GM18505 (cell line): ENCODE measurements around the gene MPC1.
"Not testable (repeated sequence)": the region's sequence is repeated elsewhere in the genome, so short reads cannot be mapped to it uniquely, and the experiment has no call there.

ENCODE experiments used
- ATAC-seq: cut with Tn5 transposase; IDR thresholded peaks from one replicate; pipeline ENCODE4 v1.9.1; 2021; ENCODE audit not compliant: unreplicated experiment
- POLR2A ChIP-seq: IDR thresholded peaks from 4 replicates; pipeline ENCODE4 v1.6.1; 2011; ENCODE audit warnings: borderline replicate concordance; ENCODE audit not compliant: insufficient read depth, insufficient read length; ENCODE audit errors: extremely low read depth

The MPC1 gene

GRCh38 chr6:166381381-166381732, 1.4 kb downstream of the MPC1 start:
- no peak for ATAC-seq
- no peak for TF ChIP-seq POLR2A

- no peak for TF ChIP-seq POLR2A
- ATAC-seq: no peak
Measured at GRCh38 chr6:166379800-166380199, 2.9 kb downstream of the MPC1 start.

GRCh38 chr6:166379103-166379586, 3.6 kb downstream of the MPC1 start:
- ATAC-seq: no peak
- no peak for TF ChIP-seq POLR2A

GRCh38 chr6:166377721-166378120, 5.0 kb downstream of the MPC1 start:
- TF ChIP-seq POLR2A: no peak
- no peak for ATAC-seq

- no peak for TF ChIP-seq POLR2A
- ATAC-seq: no peak
Measured at GRCh38 chr6:166375013-166375412, 7.7 kb downstream of the MPC1 start.

- TF ChIP-seq POLR2A: no peak
- no peak for ATAC-seq
Measured at GRCh38 chr6:166370489-166370888, 12.3 kb downstream of the MPC1 start.

GRCh38 chr6:166369782-166370181, 13.0 kb downstream of the MPC1 start:
- TF ChIP-seq POLR2A: no peak
- ATAC-seq: no peak

GRCh38 chr6:166366921-166367320, 15.8 kb downstream of the MPC1 start:
- TF ChIP-seq POLR2A: no peak
- ATAC-seq: no peak

GRCh38 chr6:166365806-166366205, 16.9 kb downstream of the MPC1 start:
- TF ChIP-seq POLR2A: no peak
- ATAC-seq: no peak

GRCh38 chr6:166365221-166365620, 17.5 kb downstream of the MPC1 start:
- TF ChIP-seq POLR2A: no peak
- no peak for ATAC-seq

GRCh38 chr6:166364456-166364855, 18.3 kb downstream of the MPC1 start:
- no peak for ATAC-seq
- no peak for TF ChIP-seq POLR2A

GRCh38 chr6:166362427-166362826, 20.3 kb downstream of the MPC1 start:
- ATAC-seq: not testable (repeated sequence)

GRCh38 chr6:166361077-166361429, 21.7 kb downstream of the MPC1 start:
- ATAC-seq: no peak
- no peak for TF ChIP-seq POLR2A

GRCh38 chr6:166360243-166361076, 22.3 kb downstream of the MPC1 start:
- TF ChIP-seq POLR2A: no peak
- ATAC-seq: no peak

GRCh38 chr6:166355552-166355951, 27.2 kb downstream of the MPC1 start:
- no peak for TF ChIP-seq POLR2A

More at GRCh38 chr6:166355552-166355951, 27.2 kb downstream of the MPC1 start:
- ATAC-seq: no peak
